Stimulated activated CD8-positive, alpha-beta memory T cell treated with anti-CD3 and anti-CD28 coated beads, Interleukin-4, amount 100 ng/mL, for 24 hours (primary cell): ENCODE data around the gene CHRNB2.

Experiments
- DNase-seq: peaks from one replicate; pipeline ENCODE4 v3.0.0-alpha.2; 2020; ENCODE audit warnings: low read depth

The CHRNB2 gene

GRCh38 chr1:154579374-154579773 is 11.8 kb downstream of the CHRNB2 start:
- no peak for DNase-seq

DNA sequence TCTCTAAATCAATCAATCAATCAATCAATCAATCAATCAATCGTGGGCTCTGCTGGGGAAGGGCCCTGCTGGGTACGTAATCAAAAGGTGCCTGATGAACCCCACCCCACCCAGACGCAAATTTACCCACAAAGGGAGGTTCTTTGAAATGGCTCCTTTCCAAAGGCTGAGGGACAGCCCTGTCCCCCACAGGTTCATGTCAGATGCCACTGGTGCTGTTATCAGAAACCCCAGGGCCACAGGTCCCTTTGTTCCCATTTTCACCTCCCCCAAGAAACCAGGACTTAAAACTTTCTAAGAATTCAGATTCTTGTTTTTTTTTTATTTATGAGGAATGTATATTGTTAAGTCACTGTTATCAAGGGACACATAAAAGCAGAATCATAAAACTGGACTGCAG is 14.2 kb downstream of the CHRNB2 start:
- no peak for DNase-seq

GRCh38 chr1:154582885-154583284 is 15.3 kb downstream of the CHRNB2 start:
- no peak for DNase-seq

GRCh38 chr1:154583773-154584172 is 16.2 kb downstream of the CHRNB2 start:
- no peak for DNase-seq

DNA sequence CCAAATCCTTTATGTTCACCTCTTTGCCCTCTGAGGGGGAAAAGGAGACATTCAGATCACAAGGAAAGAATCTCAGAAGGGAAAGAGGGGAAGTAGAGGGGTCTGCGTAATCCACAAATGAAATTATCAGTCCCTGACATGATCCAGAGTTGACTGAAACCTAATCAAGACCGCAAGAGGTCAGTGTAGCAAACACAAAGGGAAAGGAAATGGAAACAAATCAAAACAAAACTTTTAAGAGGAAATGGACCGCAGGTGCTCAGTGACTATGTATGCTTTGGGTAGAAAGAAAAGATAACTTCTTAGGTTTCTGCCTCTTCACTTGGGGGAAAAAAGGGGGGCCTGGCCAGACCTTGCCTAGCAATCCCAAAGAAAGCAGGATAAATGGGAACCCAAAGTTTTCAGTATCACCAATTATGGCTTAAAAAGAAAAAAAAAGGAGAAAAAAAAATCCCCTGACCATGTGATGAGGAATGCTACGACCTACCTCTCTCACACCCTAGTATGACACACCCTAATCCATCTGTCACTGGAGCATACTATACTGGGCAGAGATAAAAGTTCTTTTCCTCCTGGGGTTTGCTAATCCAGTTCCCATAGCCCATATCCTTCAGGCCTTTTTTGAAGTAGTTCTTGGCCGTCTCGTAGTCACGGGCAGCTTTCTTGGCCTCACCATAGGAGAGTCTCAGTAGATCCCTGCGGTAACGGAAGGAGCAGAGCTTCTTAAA is 16.9 kb downstream of the CHRNB2 start:
- DNase-seq = no peak

DNA sequence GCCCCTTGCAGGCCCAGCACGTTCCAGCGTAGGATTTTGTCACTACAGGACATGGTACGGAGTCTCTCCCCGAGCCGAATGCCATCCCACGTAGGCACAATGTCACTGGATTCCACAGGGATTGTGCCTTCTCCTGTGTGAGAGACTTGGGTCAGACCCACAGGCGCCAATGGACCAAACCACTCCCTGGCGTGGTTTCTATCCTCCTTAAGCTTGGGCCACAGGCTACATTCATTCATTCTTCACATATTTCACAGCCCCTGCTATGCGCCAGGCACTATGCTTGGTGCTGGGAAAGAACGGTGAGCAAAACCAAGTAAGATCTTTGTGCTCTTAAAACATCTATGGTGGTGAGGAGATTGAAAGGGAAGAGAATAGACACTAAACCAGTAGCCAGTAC is 18.7 kb downstream of the CHRNB2 start:
- no peak for DNase-seq

DNA sequence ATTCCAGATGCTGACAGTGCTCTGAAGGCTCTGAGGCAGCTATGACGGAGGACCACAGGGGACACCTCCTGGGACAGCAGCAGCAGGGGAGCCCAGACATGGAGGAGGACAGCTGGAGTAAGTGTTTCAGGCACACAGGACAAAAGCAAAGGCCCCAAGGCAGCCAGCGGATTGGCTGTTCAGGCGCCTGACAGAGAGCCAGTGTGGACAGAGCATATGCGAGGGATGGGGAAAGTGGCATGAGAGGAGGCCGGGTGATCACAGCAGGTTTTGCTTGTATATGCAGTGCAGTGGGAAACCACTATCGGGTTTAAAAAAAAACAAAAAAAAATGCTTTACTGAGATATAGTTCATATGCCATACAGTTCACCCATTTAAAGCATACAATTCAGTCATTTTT is 19.1 kb downstream of the CHRNB2 start:
- DNase-seq = no peak

DNA sequence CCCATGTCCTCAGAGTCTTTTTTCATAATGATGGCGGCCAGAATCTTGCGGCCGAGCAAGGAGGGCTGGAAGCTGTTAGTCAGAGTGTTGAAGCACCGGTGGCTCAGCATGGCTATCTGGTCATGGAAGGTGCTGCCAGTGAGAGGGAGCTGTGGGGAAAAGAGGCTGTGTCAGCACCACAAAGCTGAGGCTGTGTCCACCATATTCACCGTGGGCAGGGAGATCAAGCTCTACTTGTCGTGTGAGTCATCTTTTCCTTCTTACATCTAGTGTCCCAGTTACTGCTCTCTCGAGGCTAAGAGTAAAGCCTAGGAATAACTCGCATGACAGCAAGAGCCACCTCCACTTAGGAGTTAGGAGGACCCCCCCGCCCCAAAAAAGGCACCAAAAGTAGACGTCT is 22.2 kb downstream of the CHRNB2 start:
- no peak for DNase-seq

DNA sequence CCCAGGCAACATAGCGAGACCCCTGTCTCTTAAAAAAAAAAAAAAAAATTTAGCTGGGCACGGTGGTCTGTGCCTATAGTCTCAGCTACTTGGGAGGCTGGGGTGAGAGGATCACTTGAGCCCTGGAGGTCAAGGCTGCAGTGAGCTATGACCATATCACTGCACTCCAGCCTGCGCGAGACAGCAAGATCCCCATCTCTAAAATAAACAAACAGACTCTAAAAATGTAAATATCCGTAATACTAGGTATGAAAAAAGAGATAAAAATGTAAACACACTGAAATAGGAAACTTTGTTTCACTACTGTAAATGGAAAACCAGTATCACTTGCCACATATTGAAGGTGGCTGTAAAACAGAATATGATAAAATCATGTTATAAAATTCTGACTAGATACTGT is 23.2 kb downstream of the CHRNB2 start:
- no peak for DNase-seq

DNA sequence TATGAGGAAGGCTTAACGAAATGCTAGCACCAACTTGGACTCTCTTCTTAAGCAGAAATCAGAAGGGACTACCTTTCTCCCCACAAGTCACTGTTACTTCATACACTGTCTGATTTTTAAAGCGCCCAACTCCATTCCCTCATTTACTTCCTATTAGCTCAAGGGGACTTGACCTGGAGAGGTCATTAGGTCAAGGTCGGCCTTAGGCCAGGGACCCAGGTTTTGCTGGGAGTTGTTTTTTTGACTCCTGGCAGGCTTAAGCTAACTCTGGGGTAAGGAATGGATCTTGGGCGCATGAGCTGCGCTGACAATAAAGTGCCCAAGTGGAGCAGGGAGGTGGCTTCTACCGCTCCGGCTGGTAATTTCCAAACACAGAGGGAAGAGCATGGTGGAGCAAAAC is 23.6 kb downstream of the CHRNB2 start:
- DNase-seq = no peak

DNA sequence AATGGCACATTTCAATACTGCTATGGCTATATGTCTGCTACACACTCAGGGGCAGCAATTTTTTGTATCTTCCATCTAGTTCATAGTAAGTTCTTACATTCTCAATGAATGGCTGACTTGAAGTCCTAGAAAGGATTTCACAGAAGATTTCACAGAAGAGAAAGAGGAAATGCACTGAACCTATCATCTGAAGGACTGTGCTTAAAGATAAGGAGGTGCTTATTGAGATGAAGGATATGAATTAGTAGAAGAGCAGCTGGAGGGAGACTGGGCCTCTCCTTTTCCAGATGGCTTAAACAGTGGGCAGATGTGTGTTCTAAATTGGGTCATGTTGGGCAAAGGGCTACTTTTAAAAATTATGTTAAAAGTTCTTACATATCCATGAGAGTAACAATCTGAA is 25.8 kb downstream of the CHRNB2 start:
- DNase-seq = no peak

DNA sequence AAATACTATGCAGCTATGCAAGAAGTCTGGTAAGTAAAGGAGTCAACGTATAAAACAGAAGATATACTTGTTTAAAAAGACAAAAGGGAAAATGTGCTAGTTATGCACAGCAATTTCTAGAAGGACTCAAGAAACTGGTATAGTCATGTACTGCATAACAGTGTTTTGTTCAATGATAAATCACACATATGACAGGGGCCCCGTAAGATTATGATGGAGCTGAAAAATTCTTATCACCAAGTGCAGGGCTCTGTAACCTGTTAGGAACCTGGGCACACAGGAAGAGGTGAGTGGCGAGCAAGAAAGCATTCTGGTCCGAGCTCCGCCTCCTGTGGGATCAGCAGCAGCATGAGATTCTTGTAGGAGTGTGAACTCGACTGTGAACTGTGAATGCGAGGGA is 27.2 kb downstream of the CHRNB2 start:
- DNase-seq = no peak

GRCh38 chr1:154595621-154596020 is 28.0 kb downstream of the CHRNB2 start:
- DNase-seq = no peak

GRCh38 chr1:154598871-154599635 is 31.5 kb downstream of the CHRNB2 start:
- no peak for DNase-seq

DNA sequence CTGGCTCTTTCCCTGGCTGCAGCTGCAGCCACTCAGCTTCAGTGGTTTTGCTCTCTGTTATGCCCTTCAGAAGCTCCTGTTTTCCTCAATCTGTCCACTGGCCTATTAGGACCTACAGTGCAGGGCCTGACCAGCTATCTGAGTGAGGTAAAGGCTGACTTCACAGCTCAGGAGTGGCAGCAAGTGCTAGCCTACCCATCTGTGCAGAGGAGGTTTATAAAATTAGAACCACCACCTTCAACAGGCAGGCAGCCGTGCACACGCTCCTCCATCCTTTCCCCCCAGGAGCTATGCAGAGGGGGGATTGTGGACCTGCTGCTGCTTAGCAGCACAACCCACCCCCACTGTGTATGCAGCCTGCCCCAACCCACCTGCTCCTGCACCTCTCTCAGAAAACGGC is 32.1 kb downstream of the CHRNB2 start:
- DNase-seq = no peak

GRCh38 chr1:154603317-154603716 is 35.7 kb downstream of the CHRNB2 start:
- DNase-seq = no peak

DNA sequence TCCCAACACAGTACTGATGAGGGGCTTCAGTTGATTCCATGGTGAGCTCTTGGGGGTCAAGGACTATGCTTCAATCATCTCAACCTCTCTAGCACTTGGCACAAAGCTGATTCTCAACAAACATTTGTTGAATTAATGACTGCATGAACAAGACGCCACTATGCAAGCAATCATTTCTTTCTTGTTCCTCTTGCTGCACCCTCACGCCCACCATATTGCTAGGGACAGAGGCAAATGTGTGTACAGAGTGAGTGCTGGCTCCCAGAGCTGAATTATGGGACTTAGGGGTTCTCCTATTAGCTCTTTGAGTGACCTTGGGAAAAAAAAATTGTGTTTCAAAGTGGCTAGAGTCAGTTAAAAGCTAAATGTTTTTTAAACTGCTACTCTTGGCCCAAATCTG is 38.0 kb downstream of the CHRNB2 start:
- DNase-seq = no peak

DNA sequence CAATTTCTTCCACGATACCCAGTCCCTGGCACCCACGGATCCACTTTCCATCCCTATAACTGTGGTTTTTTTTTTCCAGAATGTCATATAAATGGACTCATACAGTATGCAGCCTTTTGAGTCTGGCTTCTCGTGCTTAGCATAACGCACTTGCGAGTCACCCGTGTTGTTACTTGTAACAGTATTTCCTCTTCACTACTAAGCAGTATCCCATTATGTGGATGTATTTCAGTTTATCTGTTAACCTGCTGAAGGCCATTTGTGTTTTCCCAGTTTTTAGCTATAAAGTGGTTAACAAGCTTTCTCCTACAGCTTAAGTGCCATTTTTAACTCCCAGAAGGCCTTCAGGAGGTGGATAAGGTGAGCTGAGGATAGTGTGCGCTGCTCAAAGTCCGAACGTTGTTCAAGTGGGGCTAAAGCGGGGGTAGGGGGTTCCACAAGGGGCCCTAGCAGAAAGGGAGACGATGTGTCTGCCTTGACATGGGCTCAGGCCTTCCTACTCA is 39.6 kb downstream of the CHRNB2 start:
- no peak for DNase-seq

DNA sequence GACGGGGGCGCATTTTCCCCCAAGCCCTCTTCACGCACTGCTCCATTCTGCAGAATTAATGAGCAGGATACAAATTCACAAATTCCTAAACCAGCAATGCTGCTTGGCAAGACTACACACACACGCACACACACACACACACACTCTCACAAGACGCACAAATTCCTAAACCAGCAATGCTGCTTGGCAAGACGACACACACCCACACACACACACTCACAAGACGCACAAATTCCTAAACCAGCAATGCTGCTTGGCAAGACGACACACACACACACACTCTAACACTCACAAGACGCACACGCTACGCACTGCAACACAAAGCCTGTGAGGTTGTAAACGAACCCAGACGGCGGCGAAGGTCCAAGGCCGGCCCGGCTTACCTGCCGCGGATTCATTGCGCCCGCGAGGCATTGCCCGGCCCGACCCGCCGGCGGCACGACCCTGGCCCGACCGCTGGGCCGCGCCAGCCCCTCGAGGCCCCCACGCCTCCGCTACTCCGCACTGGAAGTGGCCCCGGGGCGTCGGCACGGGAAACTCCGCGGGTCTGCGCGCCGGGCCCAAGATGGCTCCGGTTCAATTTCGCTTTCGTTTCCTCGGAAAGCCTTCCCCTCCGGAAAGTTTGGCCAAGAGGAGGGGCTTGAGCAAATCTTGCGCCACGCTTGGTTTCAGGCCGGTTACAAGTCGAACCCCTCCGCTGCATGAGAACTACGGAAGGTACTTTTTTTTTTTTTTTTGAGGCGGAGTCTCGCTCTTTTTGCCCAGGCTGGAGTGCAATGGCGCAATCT is 40.2 kb downstream of the CHRNB2 start, which contains the start of gene ADAR:
Gene ADAR, minus strand, starts transcription at position 578 of the 788 bp plus-strand sequence. Its CDS starts 180 bp downstream, at position 398.
- DNase-seq = peak; percentile 82

DNA sequence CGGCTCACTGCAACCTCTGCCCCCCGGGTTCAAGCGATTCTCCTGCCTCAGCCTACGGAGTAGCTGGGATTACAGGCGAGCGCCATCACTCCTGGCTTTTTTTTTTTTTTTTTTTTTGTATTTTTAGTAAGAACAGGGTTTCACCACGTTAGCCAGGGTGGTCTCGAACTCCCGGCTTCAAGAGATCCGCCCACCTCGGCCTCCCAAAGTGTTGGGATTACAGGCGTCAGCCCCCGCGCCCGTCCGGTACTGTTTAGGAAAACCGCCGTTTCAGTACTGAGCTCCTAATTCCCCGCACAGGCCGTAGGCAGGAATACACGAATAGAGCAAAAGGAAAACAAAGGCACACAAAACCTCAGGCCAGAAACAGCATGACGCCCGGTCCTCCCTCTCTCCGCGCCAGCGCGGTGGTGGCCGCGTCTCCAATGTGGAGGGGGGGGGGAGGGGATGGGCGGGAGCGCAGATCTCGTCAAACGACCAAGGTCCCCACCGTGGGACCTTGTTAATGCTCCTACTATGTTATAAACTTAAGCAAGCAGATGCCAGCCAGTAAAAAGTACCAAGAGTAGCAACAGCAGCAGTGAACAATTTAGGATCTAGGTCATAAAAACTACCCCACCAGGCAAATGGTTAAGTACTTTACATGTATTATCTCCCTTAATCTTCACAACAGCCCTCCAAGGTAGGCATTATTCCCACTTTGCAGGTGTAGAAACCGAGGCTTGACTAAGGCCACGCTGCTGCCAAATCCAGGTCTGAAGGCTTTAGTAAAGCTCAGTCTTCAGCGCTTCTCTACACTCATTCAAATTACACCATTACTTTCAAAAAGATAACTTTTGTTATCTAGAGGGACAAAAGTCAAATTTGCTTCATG is 41.1 kb downstream of the CHRNB2 start:
- DNase-seq = no peak
